ENCODE results near the gene SCARB1.

SCARB1 gene

GRCh38 chr12:124844411-124845397 is 19.0 kb downstream of the SCARB1 start:
- Histone ChIP-seq H3K9me3 (no peaks in the 10 kb centered on the region), H3K4me3 (ENCODE audit: low read depth in 1 of 2, low read length in 1 of 2) (no peak overlapping the region), H3K27me3 (no peaks in the 10 kb centered on the region), H3K36me3 (no peaks in the 10 kb centered on the region), H3K27ac (no peak overlapping the region), H3K4me1 (ENCODE audit: control insufficient read depth in 1 of 2, insufficient read depth in 1 of 2, low read depth in 1 of 2, low read length in 1 of 2) (peaks cover 0 to 4% of the 10 kb centered on the region in 2 experiments)
- no peak for TF ChIP-seq CTCF (IDR thresholded peaks at IDR 0.05)

- H3K27ac ChIP-seq, result no peak overlapping the region
Observed at GRCh38 chr12:124842800-124843510, 20.7 kb downstream of the SCARB1 start.

GRCh38 chr12:124842073-124842749 is 21.5 kb downstream of the SCARB1 start:
- Histone ChIP-seq H3K9me3 (no peaks in the 10 kb centered on the region), H3K4me3 (ENCODE audit: low read depth in 1 of 2, low read length in 1 of 2) (no peak overlapping the region), H3K27me3 (no peaks in the 10 kb centered on the region), H3K36me3 (no peaks in the 10 kb centered on the region), H3K27ac (no peak overlapping the region), H3K4me1 (ENCODE audit: control insufficient read depth in 1 of 2, insufficient read depth in 1 of 2, low read depth in 1 of 2, low read length in 1 of 2) (peaks cover 0 to 6% of the 10 kb centered on the region in 2 experiments)
- TF ChIP-seq CTCF (IDR thresholded peaks at IDR 0.05), result no peak

More at GRCh38 chr12:124842800-124843510, 20.7 kb downstream of the SCARB1 start:
- Histone ChIP-seq H3K36me3 (no peaks in the 10 kb centered on the region), H3K27me3 (no peaks in the 10 kb centered on the region), H3K4me1 (ENCODE audit: control insufficient read depth in 1 of 2, insufficient read depth in 1 of 2, low read depth in 1 of 2, low read length in 1 of 2) (peaks cover 0 to 6% of the 10 kb centered on the region in 2 experiments), H3K4me3 (ENCODE audit: low read depth in 1 of 2, low read length in 1 of 2) (no peak overlapping the region), H3K9me3 (no peaks in the 10 kb centered on the region)
- no peak for TF ChIP-seq CTCF (IDR thresholded peaks at IDR 0.05)

- Histone ChIP-seq H3K27me3 (no peaks in the 10 kb centered on the region), H3K4me1 (ENCODE audit: control insufficient read depth in 1 of 2, insufficient read depth in 1 of 2, low read depth in 1 of 2, low read length in 1 of 2) (peaks cover 0 to 6% of the 10 kb centered on the region in 2 experiments), H3K9me3 (no peaks in the 10 kb centered on the region), H3K36me3 (no peaks in the 10 kb centered on the region), H3K4me3 (ENCODE audit: low read depth in 1 of 2, low read length in 1 of 2) (no peak overlapping the region), H3K27ac (no peak overlapping the region)
- no peak for TF ChIP-seq CTCF (IDR thresholded peaks at IDR 0.05)
Observed at GRCh38 chr12:124841558-124841945, 22.1 kb downstream of the SCARB1 start.
